Measurements from ENCODE around the gene SYTL4.

SYTL4 gene

GRCh38 chrX:100680756-100681155 lies 51.2 kb downstream of the SYTL4 start:
- TF ChIP-seq, protein P1, sequence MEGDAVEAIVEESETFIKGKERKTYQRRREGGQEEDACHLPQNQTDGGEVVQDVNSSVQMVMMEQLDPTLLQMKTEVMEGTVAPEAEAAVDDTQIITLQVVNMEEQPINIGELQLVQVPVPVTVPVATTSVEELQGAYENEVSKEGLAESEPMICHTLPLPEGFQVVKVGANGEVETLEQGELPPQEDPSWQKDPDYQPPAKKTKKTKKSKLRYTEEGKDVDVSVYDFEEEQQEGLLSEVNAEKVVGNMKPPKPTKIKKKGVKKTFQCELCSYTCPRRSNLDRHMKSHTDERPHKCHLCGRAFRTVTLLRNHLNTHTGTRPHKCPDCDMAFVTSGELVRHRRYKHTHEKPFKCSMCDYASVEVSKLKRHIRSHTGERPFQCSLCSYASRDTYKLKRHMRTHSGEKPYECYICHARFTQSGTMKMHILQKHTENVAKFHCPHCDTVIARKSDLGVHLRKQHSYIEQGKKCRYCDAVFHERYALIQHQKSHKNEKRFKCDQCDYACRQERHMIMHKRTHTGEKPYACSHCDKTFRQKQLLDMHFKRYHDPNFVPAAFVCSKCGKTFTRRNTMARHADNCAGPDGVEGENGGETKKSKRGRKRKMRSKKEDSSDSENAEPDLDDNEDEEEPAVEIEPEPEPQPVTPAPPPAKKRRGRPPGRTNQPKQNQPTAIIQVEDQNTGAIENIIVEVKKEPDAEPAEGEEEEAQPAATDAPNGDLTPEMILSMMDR (IDR thresholded peaks at IDR 0.05; ENCODE audit: insufficient read depth, low read depth, low read length, missing control alignments), result no peak

DNA sequence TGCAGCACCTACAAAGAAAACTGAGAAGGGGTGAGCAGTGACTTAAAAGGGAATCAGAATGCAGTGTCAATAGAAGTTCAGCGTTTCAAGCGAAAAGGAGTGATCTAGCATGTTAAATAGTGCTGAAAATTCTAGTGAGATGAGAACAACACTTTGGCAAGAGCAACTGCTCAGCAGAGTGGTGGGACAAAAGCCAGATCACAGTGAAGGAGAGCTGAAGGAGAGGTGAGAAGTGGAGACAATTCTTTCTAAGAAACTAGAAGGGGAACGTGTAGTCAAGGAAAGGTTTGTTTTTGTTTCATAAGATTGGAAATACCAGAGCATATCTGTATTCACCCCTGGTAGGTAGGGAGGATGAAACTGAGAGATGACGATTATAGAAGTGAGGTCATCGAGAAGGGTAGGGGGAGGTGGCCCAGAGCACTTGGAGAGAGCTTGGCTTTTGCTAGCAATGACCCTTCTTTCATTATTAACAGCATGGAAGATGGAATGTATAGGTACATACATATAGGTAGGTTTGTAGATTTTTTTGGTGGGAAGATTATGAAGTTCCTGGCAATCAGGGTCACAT lies 54.2 kb downstream of the SYTL4 start:
- peak; percentile 12 for DNase-seq (ENCODE audit: low read depth)
- TF ChIP-seq, protein P1 (IDR thresholded peaks at IDR 0.05; ENCODE audit: insufficient read depth, low read depth, low read length, missing control alignments), result no peak
- H3K4me3 ChIP-seq (ENCODE audit: low read length), result no peak overlapping the region

More at GRCh38 chrX:100680756-100681155, 51.2 kb downstream of the SYTL4 start:
- H3K4me3 ChIP-seq (ENCODE audit: low read length), result no peak overlapping the region
- no peak for DNase-seq (ENCODE audit: low read depth)

DNA sequence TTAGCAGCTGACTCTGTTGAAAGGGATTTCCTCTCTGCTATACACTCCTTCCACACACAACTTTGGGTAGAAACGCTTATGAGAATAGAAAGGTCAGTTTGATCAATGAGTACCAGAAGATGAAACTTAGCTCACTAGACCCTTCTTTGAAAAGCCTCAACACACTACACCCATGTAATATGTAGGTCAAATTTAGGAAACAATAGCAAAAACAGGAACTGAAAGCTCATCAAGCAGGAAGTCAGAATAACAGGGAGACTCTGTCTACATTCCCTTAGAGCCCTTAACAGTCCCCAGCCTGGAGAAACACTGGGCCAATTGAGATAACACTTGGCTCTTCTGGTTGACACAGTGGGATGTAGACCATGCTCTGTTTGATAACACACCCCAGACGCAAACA lies 57.2 kb downstream of the SYTL4 start:
- TF ChIP-seq, protein P1 (IDR thresholded peaks at IDR 0.05; ENCODE audit: insufficient read depth, low read depth, low read length, missing control alignments), result no peak
- no peak for DNase-seq (ENCODE audit: low read depth)
- no peak overlapping the region for H3K4me3 ChIP-seq (ENCODE audit: low read length)

DNA sequence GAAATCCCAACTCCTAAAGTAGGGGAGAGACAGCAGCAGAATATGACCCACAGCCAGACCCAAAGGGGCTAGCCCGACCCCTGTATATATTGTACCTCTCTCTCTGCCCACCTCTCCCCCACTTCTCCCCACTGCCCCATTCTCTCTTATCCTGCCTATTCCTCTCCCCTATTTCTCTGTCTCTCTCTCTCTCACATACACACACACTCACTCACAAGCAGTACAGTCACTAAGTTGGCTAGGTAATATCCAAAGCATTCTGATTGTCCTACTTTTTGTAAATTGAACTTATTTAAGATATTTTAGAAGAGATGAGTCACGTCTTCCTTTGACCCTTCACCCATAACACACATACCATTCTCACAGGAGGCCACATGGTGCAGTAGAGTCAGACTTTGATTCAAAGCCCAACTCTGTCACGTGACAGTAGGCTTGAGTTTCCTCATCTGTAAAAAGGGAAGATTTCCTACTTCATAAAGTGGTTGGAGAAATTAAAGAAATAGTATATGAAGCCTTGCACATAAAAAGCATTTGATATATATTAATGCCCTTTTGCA lies 58.4 kb downstream of the SYTL4 start:
- TF ChIP-seq, protein P1 (IDR thresholded peaks at IDR 0.05; ENCODE audit: insufficient read depth, low read depth, low read length, missing control alignments), result no peak
- DNase-seq (ENCODE audit: low read depth), result peak; percentile 22

GRCh38 chrX:100672966-100673365 lies 59.0 kb downstream of the SYTL4 start:
- peak; percentile 27 for DNase-seq (ENCODE audit: low read depth)

More for the DNA sequence above, 58.4 kb downstream of the SYTL4 start:
- no peak overlapping the region for H3K4me3 ChIP-seq (ENCODE audit: low read length)

DNA sequence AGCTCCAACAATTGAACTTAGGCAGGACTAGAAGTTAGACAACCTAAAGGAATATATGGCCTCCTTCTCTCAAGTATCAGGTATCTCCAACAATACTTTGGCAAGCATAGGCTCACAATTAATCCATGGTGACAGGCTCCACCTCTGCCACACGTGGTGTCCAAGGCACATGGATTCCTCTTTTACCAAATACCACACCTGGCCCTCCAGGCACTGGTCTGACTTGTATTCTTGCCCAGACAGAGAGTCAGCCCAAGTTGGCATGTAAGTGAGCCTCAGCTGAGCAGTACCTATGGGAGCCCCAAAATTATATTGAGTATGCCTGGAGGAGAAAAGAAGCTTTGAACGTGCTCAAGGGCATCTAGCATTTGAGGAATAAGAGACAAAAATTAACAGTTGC lies 68.3 kb downstream of the SYTL4 start:
- peak; percentile 61 for DNase-seq (ENCODE audit: low read depth)
- TF ChIP-seq, protein P1 (IDR thresholded peaks at IDR 0.05; ENCODE audit: insufficient read depth, low read depth, low read length, missing control alignments), result no peak
- H3K4me3 ChIP-seq (ENCODE audit: low read length), result no peak overlapping the region

More at GRCh38 chrX:100672966-100673365, 59.0 kb downstream of the SYTL4 start:
- TF ChIP-seq, protein P1 (IDR thresholded peaks at IDR 0.05; ENCODE audit: insufficient read depth, low read depth, low read length, missing control alignments), result no peak
- no peak overlapping the region for H3K4me3 ChIP-seq (ENCODE audit: low read length)

GRCh38 chrX:100662796-100663195 lies 69.1 kb downstream of the SYTL4 start:
- peak; percentile 61 for DNase-seq (ENCODE audit: low read depth)
- no peak overlapping the region for H3K4me3 ChIP-seq (ENCODE audit: low read length)
- TF ChIP-seq, protein P1 (IDR thresholded peaks at IDR 0.05; ENCODE audit: insufficient read depth, low read depth, low read length, missing control alignments), result no peak

Measured in epithelial cell of esophagus (primary cell).